Endometrial microvascular endothelial cells (primary cell): Measurements from ENCODE around the gene RTL5. TPM values are rescaled to one million over a fixed set of nuclear protein-coding genes. Genes with fewer than 3 reads are reported as not detected.
"Not testable (repeated sequence)": the region's sequence is repeated elsewhere in the genome, so short reads cannot be mapped to it uniquely, and the experiment has no call there.

Source experiments
- in situ Hi-C: cut with HindIII; loops from 2 replicates; pipeline ENCODE4 v1.10.0; 2017; ENCODE audit warnings: low sequenced_read_pairs, low pct_unique_long_range_greater_than_20kb; ENCODE audit errors: inconsistent ontology term
- total RNA-seq: library from RNA; depleted of rRNA; stranded (reverse); fragments of >200 nt; gene quantifications from one replicate; pipeline ENCODE4 v1.2.3, GENCODE V29; 2015; ENCODE audit errors: inconsistent ontology term

RTL5 gene
- 1.8 TPM for total RNA-seq

DNA sequence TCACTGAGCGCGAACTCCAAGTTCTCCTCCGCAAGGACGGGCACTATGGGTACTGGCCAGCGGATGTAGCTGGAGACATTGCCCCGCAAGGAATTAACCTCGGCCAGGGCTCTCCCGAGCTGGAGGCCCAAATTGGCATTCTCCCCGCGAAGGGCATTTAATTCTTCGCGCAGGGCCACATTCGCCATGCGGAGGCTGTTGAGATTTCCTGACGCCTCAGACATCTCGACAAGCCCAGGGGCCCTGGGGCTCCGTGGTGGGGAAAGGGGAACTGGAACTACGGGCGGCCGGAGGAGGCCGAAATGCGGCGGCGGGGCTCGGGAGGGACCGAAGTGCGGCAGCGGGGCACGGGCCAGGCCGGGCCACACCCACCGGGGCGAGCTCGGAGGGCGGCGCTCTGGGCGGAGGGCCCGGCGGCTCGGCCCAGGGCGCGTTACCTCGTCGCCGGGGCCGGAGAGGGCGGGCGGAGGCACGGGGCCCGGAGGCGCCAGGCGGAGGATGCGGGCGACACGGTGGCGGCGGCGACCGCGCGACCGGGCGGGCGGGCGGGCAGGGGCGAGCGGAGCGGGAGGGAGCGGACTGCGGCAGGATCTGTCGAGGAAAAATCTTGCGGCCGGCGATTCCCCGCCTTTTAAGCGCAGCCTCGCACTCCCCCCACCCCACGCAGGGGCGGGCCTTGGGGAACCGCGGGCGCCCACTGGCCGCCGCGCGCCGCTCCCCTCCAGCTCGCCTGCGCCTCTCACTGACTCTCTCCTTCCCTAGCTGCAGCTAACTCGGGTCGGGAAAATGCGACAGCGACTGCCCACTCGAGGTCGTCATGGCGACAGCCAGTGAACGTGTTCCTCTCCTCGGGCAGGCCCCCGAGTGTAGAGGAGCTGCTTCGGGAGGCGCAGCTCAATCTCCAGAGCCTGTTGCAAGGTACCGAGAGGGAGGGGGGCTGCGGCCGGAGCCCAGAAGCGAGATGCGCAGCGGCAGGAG lies at the start of gene RTL5:
TSS of gene RTL5 (minus strand) at position 599 of the 978 bp plus-strand sequence.
- in situ Hi-C loops = loop anchor here (25.0 kb wide), 1 partner anchor 119 kb away; no protein-coding TSS in a partner anchor

DNA sequence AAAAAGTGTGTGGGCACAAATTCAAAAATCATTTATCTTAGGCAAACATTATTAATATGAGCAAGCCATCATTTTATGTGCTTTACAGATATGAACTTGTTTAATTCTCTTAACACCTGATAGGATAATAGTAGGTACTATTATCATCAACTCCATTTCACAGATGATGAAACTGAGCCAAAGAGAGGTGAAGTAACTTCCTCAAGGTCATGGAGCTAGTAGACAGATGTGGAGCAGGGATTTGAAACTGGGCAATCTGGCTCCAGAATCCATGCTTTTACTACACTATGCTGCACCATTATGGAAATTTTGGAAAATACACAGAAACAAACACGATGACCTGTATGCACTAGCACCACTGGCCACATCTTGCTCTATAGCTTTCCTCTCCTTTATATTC lies 48.8 kb upstream of the RTL5 start:
- in situ Hi-C loops = no loop called here

DNA sequence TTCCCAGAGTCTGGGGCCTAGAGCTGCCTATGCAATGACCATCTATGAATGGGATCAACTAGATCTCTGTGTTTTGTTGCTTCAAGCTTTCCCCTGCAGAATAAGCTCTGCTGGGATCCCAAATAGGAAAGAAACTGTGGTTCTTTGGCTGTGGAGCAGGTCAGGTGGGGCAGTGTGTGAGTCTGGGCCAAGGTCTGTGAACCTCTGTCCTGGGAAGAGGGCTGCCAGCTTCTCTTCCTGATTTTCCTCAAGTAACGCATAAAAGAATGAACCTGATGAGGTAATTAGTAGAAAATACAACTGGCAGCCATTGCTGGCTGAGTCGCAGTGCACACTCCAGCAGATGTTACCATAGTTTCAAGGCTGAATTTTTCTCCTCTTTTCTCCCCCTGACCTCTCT lies 45.3 kb upstream of the RTL5 start:
- in situ Hi-C loops = no loop called here

DNA sequence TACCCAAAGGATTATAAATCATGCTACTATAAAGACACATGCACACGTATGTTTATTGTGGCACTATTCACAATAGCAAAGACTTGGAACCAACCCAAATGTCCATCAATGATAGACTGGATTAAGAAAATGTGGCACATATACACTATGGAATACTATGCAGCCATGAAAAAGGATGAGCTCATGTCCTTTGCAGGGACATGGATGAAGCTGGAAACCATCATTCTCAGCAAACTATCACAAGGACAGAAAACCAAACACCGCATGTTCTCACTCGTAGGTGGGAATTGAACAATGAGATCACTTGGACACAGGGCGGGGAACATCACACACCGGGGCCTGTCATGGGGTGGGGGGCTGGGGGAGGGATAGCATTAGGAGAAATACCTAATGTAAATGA lies 44.6 kb upstream of the RTL5 start:
- in situ Hi-C loops = not testable (repeated sequence)

DNA sequence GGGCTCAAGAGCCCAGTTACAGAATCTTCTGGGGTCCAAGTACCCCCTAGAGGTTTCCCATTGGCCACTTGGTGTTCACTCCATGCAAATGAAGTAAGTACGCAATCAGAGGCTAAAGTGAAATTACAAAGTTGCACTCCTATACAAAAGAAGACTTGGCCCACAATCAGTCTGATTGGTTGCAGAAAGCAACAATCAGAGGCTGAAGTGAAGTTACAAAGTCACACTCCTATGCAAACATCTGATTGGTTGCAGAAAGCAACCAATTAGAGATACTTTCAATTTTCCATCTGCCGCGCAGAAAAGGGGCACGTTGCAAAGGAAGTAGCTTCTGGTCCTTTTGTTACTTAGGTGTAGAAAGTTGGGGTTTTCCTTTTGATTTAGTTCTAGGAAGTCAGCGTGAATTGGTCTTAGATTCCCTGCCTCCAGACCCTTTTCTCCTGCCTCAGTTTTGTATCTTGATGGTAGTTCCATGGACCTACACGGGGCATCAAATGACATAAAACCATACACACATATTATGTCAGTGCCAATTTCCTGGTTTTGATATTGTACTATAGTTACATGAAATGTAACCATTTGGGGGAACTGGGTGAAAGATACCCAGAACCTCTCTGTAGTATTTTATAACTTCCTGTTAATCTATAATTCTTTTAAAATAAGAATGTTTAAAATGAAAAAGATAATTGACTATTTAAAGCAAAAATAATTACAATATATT lies 37.5 kb upstream of the RTL5 start:
- in situ Hi-C loops = no loop called here

DNA sequence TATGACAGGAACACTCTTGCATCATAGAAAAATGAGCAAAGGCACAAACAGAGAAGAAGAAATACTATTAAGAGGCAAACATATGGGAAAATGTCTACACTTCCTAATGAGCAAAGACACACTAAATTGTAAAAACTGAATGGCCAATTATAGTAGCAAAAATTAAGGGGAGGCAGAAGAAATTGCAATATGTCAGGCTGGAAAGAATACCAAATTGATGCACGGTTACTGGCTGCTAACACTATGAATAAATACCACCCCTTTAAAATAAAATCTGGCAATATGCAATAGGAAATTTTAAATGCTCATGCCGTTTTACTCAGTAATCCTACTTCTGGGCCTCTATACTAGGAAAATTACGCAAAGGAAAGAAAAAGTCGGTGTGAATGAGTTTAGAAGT lies 33.8 kb upstream of the RTL5 start:
- in situ Hi-C loops = no loop called here

DNA sequence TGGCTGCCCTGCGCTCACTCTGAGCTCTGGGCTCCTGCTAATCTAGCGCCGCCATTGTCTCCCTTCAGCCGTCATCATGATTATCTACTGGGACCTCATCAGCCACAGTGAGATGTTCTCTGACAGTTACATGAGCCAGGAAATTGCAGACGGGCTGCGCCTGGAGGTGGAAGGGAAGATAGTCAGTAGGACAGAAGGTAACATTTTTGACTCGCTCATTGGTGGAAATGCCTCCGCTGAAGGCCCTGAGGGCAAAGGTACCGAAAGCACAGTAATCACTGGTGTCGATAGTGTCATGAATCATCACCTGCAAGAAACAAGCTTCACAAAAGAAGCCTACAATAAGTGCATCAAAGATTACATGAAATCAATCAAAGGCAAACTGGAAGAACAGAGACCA lies 28.1 kb upstream of the RTL5 start:
- in situ Hi-C loops = no loop called here

DNA sequence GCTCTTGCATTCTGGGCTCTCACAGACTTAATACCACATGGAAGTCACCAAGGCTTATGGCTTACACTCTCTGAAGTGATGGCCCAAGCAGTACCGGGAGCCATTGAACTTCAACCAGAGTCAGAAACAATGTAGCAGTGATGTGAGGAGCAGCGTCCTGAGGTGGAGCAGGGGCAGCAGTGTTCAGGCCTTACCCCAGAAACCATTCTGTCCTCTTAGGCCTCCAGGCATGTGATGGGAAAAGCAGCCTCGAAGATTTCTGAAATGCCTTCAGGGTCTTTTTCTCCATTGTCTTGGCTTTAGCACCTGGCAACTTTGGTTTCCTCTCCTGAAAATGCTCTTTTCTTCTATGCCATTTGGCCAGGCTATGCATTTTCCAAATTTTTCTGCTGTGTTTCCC lies 27.1 kb upstream of the RTL5 start:
- in situ Hi-C loops = no loop called here

DNA sequence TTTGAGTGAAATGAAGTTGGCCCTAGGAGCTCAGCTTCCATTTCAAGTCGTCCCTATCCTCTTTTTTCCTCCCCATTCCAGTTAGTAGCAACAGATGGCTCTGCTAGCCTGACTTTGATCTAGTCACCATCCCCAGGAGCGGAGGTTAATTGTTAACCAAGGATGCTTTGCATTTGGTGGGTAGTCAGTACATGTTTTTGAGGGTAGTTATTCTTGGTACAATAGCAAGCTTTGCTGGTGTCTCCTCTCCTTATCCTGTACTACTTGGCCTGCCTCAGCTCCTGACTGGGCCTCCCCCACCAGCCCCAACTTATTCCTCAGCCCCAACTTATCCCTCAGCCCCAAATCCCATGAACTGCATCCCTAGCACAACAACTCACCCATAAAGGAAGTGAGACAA lies 14.8 kb upstream of the RTL5 start:
- in situ Hi-C loops = loop anchor here (25.0 kb wide), 1 partner anchor 134 kb away; no protein-coding TSS in a partner anchor

DNA sequence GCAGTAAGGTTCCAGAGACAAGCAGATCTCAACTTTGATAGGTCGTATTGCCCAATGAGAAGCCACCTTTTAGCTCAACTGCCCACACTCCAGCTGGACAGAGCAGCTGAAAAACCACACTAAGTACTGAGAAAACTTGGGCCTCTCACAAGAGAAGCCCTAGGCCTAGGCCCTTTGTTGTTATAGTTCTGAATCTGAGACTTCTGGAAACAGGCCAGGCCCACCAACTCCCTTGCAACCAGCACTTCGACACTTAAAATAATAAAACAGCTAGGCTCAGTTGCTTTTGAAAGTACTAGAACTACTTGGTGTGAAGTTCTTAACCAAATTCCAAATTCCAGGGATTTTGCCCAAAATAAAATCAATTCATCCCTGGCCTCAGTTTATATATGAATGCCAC lies 13.5 kb upstream of the RTL5 start:
- in situ Hi-C loops = loop anchor here (25.0 kb wide), 1 partner anchor 133 kb away; no protein-coding TSS in a partner anchor

DNA sequence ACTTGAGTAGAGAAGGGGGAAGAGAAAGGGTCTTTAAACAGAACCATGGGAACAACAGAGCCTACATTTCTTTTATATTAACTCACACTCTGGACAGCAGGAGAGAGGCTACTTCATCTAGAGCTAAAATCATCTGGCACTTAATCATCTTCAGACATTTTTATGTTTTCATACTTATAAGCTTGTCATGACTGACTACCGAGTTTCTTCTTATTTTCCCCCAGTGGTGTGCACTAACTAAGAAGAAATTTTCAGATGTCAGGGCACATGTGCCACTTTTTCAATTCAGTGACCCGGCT lies 11.8 kb upstream of the RTL5 start:
- in situ Hi-C loops = loop anchor here (25.0 kb wide), 1 partner anchor 131 kb away; no protein-coding TSS in a partner anchor

DNA sequence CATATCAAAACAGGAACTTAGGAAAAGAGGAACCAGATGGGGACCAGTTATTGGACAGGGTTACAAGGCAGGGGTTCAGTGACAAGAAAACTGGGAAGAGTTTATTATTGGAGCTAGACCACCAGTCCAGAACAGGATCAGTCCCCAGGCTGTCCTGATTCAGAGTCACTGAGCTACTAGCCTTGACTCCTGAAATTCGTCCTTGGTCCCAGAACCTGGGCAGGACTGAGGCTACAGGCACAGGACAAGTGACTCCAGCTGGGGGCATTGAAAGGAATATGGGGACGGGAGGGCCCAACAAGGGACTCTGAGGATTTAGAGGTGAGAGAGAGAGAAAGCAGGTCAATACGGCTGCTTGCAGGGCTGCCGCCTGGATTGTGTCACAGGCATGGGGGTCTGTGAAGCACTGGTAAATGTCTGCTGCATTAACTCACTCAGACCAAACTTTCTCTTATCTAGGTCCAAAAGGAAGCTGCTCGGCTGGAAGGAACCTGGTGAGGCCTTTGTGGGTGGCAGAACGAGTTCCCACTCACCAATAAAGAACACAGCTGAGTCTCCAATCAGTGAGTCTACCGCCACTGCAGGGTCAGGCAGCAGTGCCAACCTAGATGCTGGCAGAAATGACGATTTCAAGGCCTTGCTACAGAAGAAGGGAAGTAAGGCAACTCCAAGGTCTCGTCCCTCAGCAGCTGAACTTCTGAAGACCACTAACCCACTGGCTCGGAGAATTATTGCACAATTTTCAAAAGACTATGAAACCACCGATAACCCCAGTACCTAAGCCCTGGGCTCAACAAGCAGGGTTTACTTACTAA lies 11.3 kb upstream of the RTL5 start:
- in situ Hi-C loops = loop anchor here (25.0 kb wide), 1 partner anchor 131 kb away; no protein-coding TSS in a partner anchor

DNA sequence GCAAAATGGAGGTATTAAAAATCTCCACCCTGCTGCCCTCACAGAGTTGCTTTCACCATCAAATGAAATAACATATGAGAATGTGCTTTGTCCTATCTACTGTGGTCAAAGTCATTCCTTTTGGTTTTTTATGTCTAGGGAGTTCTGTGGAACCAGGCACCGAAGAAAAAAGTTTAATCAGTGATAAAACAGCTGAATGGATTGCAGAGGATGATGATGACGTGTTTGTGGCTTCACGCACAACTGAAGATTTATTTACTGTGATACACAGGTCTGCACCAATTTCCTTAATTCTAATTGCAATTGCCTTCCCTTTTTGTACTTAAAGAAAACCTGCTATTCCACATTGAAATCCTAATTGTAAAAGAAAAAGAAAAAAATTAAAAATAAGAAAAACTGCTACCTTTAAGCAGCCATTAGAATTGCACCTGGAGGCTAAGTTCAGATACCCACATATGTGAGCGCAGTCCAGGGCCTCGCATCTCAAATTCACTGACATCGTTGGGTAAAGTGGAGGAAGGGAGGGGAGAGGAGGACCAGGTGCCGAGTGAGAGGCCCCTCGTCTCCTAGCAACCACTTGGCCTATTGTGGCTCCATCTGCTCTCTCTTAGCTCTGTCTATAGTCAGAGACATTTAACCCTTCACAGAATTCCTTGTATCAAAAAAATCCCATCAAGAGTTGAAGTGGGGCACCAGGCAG lies 10.5 kb upstream of the RTL5 start:
- in situ Hi-C loops = loop anchor here (25.0 kb wide), 1 partner anchor 130 kb away; no protein-coding TSS in a partner anchor

DNA sequence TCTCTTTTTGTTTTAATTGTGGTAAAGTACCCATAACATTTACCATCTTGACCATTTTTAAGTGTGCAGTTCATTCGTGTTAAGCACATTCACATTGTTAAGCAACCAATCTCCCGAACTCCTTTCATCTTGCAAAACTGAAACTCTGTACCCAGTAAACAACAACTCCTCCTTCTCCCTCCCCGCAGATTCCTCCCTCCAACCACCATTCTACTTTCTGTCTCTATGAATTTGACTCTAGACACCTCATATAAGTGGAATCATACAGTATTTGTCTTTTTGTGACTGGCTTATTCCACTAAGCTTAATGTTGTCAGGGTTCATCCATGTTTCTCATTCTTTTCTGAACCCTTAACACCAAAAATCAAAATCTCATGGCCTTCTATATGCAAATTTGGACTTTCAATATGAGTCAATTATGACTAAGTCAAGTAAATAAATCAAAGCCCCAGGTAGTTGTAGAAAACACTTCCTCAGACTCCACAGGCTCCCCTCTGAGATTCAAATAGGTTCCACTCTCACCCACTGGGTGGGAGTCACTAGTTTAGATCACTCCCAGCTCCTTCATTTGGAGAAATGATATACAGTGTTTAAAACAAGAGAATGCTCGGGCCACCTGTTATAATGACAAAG lies 9.8 kb upstream of the RTL5 start:
- in situ Hi-C loops = loop anchor here (25.0 kb wide), 1 partner anchor 129 kb away; no protein-coding TSS in a partner anchor

DNA sequence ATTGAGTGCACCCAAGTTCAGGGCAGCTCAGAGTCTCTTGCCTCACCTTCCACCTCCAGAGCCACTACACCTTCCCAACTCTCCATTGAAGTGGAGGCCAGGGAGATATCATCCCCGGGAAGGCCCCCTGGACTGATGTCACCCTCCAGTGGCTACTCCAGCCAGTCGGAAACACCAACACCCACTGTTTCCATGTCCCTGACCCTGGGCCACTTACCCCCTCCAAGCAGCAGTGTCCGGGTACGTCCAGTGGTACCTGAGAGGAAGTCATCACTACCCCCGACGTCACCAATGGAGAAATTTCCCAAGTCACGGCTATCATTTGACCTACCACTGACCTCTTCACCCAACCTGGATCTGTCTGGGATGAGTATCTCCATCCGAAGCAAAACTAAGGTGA lies 7.8 kb upstream of the RTL5 start:
- in situ Hi-C loops = loop anchor here (25.0 kb wide), 1 partner anchor 127 kb away; no protein-coding TSS in a partner anchor

DNA sequence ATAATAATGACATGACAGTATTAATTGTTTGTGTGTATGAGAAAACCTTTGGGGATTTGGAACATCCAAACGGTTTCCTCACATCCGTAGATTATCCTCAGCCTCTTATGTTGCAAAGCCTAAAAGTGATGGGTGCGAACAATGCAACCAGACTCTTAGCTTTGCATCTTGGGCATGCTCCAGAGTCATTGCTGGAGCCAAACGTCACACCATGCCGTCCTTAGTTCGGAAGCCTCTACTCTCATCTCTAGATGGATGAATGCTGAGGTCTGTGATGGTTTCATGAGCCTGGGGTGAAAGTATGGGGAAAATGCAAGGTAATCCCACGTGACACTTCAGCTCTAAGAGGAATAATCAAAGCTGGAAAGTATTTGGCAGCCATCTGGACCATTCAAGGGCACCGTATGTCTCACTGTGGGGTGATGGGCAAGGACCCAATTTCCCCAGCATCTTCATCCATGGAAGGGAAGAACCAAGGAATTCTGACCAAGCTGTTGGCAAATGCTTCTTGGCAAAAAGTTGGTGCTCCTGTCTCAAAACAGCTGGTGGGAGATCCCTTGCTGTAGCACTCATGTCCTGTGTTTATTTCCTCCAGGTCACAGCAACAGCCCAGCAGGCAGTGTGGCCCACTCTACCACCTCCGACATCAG lies 6.3 kb upstream of the RTL5 start:
- in situ Hi-C loops = loop anchor here (25.0 kb wide), 1 partner anchor 126 kb away; no protein-coding TSS in a partner anchor

DNA sequence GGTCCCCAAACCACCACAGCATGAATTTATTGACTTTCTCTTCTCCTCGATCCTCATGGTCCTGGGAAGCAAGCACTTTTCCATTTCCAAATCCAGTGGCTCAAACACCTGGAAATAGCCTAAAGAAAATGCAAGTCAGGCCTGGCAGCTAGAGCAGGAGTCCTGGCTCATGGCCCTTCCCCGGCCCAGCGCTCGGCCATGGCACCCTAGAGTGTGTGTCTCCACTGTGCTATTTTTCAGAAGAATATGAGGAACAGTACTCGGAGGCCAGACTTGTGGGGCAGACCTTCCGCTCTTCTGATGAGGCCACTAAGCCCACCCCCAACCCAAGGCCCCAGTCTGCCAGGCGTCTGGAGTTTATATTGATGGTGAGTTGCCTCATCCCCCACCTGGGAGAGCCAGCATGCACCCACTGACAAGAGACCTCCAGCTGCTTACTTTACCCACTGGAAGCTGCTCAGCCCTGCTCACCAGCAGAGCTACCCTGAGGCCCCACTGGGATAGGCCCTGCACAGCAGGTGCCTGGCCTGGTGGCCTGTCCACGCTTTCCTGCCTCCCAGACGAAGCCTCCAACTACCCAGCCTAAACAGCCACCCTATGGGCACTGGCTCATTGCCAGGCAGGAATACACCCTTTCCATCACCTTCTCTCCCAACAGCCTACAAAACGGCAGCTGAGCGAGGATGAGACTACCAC lies 2.3 kb upstream of the RTL5 start:
- in situ Hi-C loops = loop anchor here (25.0 kb wide), 1 partner anchor 122 kb away; no protein-coding TSS in a partner anchor
